ENCODE data around the gene SLC45A3. TPM values are rescaled to one million over a fixed set of nuclear protein-coding genes. Genes with fewer than 3 reads are reported as not detected.

Gene SLC45A3
- total RNA-seq, 1 experiment from 2014 or later: 12.3 TPM

GRCh38 chr1:205660361-205660760, 19.9 kb downstream of the SLC45A3 start:
- ChIA-PET CTCF (interaction anchor here (1.0 to 7.4 kb wide), 11 partner anchors 9 to 317 kb away, joined by 3 to 230 read pairs (median 13); partner anchors contain the start of gene SLC45A3), POLR2A (interaction anchor here (1.7 to 2.1 kb wide), 2 partner anchors 28 to 317 kb away, joined by 6 to 7 read pairs; partner anchors contain the start of gene ELK4), RAD21 (ENCODE audit: low non-redundant PET in 1 of 2, low total read pairs in 2 of 2, uncharacterized antibody in 2 of 2, unreplicated experiment in 2 of 2) (interaction anchor here in 1 of 2 experiments (2.7 kb wide), 1 partner anchor 131 kb away, joined by 6 read pairs; no protein-coding TSS in a partner anchor)
- Histone ChIP-seq H3K36me3 (ENCODE audit: control insufficient read depth in 1 of 2, insufficient read depth in 2 of 2, low read length in 2 of 2) (no peaks in the 10 kb centered on the region; a peak in 1 of 4 replicates), H3K9me2 (ENCODE audit: insufficient read depth) (no peaks in the 10 kb centered on the region), H3K4me2 (ENCODE audit: low read length) (no peak overlapping the region), H3K27ac (ENCODE audit: low read depth, low read length) (no peak overlapping the region), H2AFZ (ENCODE audit: low read depth, low read length, poor library complexity, severe bottlenecking) (no peak overlapping the region), H3K79me2 (ENCODE audit: insufficient read depth, low read length) (no peaks in the 10 kb centered on the region), H3K4me3 (replicated peaks in 1 of 2; ENCODE audit: low read depth in 1 of 2, low read length in 2 of 2) (no peak overlapping the region), H3K9ac (ENCODE audit: low read length) (no peak overlapping the region), H3K4me1 (ENCODE audit: control insufficient read depth in 1 of 2, insufficient read depth in 2 of 2, low read length in 2 of 2) (peaks cover 17 to 23% of the 10 kb centered on the region in 2 experiments), H3K27me3 (ENCODE audit: insufficient read depth, low read length) (no peaks in the 10 kb centered on the region), H4K20me1 (ENCODE audit: insufficient read depth) (no peaks in the 10 kb centered on the region), H3K9me3 (ENCODE audit: control insufficient read depth in 1 of 2, insufficient read depth in 1 of 2, low read depth in 1 of 2, low read length in 2 of 2) (no peaks in the 10 kb centered on the region)
- TF ChIP-seq POLR2AphosphoS5 (IDR thresholded peaks at IDR 0.05; ENCODE audit: low read depth, low read length) (no peak), CTCF (IDR thresholded peaks at IDR 0.05 in 2 of 3, conservative IDR thresholded peaks at IDR 0.05 in 1 of 3; ENCODE audit: borderline replicate concordance in 1 of 3, insufficient read depth in 1 of 3, low read depth in 2 of 3, low read length in 2 of 3) (no peak), YY1 (IDR thresholded peaks at IDR 0.05; ENCODE audit: extremely low read depth, insufficient replicate concordance, low read depth, low read length) (no peak), RAD21 (IDR thresholded peaks at IDR 0.05; ENCODE audit: low read depth) (no peak), ZNF274 (IDR thresholded peaks at IDR 0.05; ENCODE audit: low read depth, low read length) (no peak), SRF (IDR thresholded peaks at IDR 0.05; ENCODE audit: low read depth) (no peak), ELF1 (IDR thresholded peaks at IDR 0.05; ENCODE audit: borderline replicate concordance, low read depth) (no peak), ZFX (IDR thresholded peaks at IDR 0.05) (no peak), FOSL1 (IDR thresholded peaks at IDR 0.05; ENCODE audit: low read depth) (no peak), CBX3 (IDR thresholded peaks at IDR 0.05; ENCODE audit: low read depth) (no peak), ATF3 (IDR thresholded peaks at IDR 0.05) (no peak), EGR1 (IDR thresholded peaks at IDR 0.05; ENCODE audit: low read depth) (no peak)
- TF ChIP-seq, protein P1, sequence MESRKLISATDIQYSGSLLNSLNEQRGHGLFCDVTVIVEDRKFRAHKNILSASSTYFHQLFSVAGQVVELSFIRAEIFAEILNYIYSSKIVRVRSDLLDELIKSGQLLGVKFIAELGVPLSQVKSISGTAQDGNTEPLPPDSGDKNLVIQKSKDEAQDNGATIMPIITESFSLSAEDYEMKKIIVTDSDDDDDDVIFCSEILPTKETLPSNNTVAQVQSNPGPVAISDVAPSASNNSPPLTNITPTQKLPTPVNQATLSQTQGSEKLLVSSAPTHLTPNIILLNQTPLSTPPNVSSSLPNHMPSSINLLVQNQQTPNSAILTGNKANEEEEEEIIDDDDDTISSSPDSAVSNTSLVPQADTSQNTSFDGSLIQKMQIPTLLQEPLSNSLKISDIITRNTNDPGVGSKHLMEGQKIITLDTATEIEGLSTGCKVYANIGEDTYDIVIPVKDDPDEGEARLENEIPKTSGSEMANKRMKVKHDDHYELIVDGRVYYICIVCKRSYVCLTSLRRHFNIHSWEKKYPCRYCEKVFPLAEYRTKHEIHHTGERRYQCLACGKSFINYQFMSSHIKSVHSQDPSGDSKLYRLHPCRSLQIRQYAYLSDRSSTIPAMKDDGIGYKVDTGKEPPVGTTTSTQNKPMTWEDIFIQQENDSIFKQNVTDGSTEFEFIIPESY (IDR thresholded peaks at IDR 0.05; ENCODE audit: extremely low read depth, insufficient replicate concordance, low read length): no peak
- DNase-seq (ENCODE audit: low read depth, low spot score) (no peak), ATAC-seq (no peak)
- intact Hi-C loops (cut with micrococcal nuclease): no loop called here
- no TSS peak for BruUV-seq (replicated peaks)
